Amniotic epithelial cell (primary cell): ENCODE measurements around the gene RPTOR.

Experiments used
- DNase-seq: peaks from one replicate; pipeline ENCODE4 v3.0.0-alpha.2; 2010; ENCODE audit warnings: low read depth

The RPTOR gene

GRCh38 chr17:80998748-80999535 lies 454.3 kb downstream of the RPTOR start:
- no peak for DNase-seq

DNA sequence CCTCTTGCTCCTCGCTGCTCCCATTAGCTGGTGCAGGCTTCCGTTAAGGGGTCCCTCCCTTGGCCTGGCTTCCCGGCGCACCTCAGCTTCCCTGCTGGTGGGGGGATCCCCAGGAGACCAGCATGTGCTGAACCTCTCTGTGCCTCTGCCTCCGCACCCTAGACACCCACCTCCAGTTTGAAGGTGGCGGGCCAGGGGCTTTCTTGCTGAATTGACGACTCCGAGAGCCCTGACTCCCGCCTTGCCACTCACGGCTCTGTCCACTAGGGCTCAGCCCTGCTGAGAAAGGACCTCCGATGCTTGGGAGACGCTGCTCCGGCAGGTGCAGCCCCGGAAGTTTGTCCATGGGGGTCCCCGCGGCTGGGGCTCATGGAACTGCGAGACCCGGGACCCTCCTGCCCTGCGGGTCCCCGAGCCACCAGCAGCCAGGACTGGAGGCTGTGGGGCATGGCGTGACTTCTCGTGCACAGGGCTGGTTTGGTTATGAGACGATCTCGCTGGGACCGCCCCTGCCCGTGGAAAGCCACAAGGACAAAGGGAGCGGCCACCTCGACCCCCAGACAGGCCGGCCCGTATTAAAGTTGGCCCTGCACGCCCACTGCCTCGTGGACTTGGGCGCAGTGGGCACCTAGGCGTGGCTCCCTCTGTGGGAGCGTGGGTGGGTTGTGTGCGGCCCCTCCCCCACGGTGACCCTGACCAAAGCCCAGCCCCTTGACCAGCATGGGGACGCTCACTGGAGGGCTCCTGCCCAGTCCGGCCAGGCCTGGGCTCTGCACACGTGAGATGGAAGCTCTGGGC lies 455.1 kb downstream of the RPTOR start:
- DNase-seq, result no peak

GRCh38 chr17:81000334-81000630 lies 455.6 kb downstream of the RPTOR start:
- DNase-seq, result no peak

GRCh38 chr17:81000631-81001357 lies 456.2 kb downstream of the RPTOR start:
- no peak for DNase-seq

DNA sequence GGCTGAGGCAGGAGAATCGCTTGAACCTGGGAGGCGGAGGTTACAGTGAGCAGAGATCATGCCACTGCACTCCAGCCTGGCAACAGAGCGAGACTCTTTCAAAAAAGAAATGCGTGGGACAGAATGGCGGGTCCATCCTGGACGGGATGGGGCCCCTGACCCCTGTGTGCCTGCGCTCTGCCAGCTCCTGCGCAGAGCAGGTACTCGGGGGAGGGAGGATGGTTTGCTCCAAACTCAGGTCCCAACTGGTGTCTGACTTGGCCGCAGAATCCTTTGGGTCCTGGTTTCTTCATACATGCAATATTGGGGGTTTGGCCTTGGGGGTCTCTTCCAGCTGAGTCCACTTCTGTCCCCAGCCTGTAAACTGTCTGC lies 457.4 kb downstream of the RPTOR start:
- no peak for DNase-seq

- DNase-seq, result peak; percentile 45
Measured at GRCh38 chr17:81002409-81003361, 458.0 kb downstream of the RPTOR start.

DNA sequence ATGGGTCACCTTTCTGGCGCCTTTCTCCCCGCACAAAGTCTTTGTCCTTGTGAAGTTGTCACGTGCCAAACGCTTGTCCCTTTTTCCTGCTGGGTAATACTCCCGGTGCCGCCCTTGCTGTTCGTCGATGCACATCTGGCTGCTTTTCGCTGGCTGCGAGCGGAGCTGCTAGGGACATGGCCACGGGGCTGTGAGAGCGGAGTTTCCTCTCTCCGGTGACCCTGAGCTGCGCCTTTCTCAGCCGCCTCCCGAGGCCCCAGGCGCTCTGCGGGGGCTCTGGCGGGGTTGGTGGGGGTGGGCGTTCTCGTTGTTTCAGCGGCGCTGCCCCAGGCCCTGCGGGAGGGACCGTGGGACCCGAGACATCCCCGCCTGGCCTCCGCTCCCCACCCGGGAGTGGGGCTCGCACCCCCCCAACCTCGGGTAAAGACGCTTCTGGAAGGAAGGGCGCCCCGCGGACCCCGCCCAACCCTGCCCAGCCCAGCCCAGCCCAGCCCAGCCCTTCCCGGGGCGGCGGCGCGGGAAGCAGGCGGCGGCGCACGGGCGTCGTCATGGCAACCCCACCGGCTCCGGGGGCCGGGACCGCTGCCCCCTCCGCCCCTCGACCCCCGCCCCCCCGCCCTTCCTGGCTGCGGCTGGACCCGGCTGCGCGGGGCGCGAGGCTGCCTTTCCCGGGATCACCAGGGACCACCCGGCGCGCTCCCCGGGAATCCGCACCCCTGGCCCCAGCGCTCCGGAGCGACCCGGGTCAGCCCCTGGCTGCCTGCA lies 459.3 kb downstream of the RPTOR start:
- DNase-seq, result no peak

GRCh38 chr17:81006891-81007290 lies 462.3 kb downstream of the RPTOR start:
- no peak for DNase-seq

DNA sequence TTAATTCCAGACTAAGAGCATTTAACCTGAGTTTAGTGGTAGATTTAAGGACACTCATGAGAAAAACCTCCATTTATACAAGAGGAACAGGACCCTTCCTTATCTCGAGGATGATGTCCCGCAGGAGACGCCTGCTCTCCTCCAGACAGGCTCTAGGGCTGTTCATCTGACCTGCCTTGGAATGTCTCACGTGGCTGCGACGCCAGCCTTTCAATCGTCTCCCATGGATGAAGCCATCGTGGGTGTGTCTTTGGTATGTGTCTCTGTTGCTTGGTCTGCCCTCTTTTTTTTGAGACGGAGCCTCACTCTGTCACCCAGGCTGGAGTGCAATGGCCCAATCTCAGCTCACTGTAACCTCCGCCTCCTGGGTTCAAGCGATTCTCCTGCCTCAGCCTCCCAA lies 463.5 kb downstream of the RPTOR start:
- DNase-seq, result no peak

- DNase-seq, result no peak
Measured at GRCh38 chr17:81009136-81009535, 464.5 kb downstream of the RPTOR start.

DNA sequence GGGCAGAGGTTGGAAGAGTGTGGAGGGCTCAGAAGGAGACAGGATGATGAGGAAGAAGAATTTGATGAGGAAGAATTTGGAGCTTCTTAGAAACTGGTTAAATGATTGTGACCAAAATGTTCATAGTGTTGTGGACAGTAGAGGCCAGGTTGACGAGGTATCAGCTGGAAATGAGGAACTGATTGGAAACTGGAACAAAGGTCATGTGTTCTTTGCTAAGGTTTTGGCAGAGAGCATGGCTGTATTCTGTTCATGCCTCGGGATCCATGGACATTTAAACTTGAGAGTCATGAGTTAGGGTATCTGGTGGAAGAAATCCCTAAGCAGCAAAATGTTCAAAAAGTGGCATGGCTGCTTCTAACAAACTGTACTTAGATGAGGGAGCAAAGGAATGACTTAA lies 466.3 kb downstream of the RPTOR start:
- no peak for DNase-seq

DNA sequence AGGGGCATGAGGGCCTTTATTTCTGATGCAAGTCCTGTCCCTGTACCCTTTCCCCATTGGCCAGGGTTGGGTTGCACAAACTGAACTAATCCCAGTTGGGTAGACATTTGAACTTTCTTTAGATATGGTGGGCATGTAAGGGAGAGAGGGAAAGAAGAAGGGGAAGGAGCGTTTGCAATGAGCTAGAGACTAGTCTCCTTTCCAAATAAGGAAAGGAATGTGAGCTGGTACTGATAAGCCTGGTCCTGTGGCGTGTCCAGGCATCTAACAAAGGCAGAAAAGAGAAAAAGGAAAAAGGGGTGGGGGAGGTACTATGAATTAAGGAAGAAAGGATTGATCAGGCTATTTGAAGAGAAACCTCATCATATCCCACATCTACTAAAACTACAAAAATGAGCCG lies 467.3 kb downstream of the RPTOR start:
- DNase-seq, result peak; percentile 61

DNA sequence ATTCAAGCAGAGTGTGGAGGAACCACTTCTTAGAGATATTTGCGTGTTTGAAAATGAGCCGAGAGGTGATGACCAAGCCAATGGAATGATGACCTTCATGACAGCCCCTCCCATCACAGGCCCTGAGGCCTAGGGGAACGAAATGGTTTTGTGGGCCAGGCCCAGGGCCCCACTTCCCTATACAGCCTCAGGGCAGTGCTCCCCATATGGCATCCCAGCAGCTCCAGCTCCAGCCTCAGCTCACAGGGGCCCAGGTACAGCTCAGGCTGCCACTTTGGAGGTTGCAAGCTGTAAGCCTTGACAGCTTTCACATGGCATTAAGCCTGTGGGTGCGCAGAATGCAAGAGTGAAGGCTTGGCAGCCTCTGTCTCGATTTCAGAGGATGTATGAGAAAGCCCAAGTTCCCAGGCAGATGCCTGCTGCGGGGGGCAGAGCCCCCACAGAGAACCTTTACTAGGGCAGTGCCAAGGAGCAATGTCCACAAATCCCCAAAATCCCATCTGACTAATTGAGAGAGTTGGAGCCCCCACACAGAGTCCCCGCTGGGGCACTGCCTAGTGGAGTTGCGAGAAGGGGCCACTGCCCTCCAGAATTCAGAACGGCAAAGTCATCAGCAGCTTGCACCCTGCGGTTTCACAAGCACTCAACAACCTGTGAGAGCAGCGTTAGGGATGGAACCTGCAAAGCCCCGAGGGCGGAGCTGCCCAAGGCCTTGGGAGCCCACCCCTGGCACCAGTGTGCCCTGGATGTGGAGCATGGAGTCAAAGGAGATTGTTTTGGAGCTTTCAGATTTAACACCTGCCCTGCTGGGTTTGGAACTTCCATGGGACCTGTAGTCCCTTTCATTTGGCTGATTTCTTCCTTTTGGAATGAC lies 468.2 kb downstream of the RPTOR start:
- DNase-seq, result no peak

DNA sequence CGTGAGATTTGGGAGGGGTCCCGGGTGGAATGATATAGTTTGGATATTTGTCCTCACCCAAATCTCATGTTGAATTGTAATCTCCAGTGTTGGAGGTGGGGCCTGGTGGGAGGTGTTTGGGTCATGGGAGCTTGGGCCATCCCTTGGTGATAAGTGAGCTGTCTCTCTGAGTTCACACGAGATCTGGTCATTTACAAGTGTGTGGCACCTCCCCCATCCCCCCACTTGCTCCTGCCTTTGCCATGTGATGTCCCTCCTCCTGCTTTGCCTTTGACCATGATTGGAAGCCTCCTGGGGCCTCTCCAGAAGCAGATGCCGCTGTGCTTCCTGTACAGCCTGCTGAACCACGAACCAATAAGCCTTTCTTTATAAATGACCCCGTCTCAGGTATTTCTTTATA lies 469.0 kb downstream of the RPTOR start:
- no peak for DNase-seq

DNA sequence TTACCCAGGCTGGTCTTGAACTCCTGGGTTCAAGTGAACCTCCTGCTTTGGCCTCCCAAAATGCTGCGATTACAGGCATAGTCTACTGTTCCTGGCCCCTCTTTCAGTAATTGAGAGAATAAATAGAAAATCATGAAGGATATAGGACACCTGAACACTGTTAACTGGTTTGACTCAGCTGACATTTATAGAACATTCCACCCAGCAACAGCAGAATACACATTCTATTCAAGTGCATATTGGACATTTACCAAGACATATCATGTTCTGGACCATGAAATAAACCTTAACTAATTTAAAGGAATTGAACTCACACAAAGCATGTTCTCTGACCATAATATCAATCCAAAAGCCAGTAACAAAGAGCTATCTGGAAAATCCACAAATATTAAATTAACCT lies 470.5 kb downstream of the RPTOR start:
- no peak for DNase-seq
